KMS-11 (cell line): ENCODE data around the gene ENTPD3.
A peak's percentile ranks its signal among the peaks of the same experiment; 100 is the strongest.

ENCODE experiments used
- H2AFZ ChIP-seq: fragments of 200-600 bp; sonication (generic); 2 replicates; pipeline ENCODE4 v1.6.1; 2016; ENCODE audit warnings: antibody characterized with exemption, mixed run types, low read depth
- H3K27ac ChIP-seq: fragments of 200-600 bp; sonication (generic); 2 replicates; pipeline ENCODE4 v1.6.1; 2016; ENCODE audit warnings: mild to moderate bottlenecking, mixed run types
- H3K27me3 ChIP-seq: fragments of 200-600 bp; sonication (generic); 2 replicates; pipeline ENCODE4 v1.6.1; 2017; ENCODE audit warnings: mild to moderate bottlenecking, low read depth, mixed run types, moderate library complexity; ENCODE audit not compliant: insufficient read depth
- H3K36me3 ChIP-seq: fragments of 200-600 bp; sonication (generic); 2 replicates; pipeline ENCODE4 v1.6.1; 2017; ENCODE audit warnings: mild to moderate bottlenecking, mixed run types; ENCODE audit not compliant: insufficient read depth
- H3K4me1 ChIP-seq: fragments of 200-600 bp; sonication (generic); 2 replicates; pipeline ENCODE4 v1.6.1; 2016; ENCODE audit warnings: mild to moderate bottlenecking, low read depth, mixed run types; ENCODE audit not compliant: poor library complexity, severe bottlenecking
- H3K4me2 ChIP-seq: fragments of 200-600 bp; sonication (generic); 2 replicates; pipeline ENCODE4 v1.7.0; 2016; ENCODE audit warnings: mild to moderate bottlenecking, mixed run types
- H3K4me3 ChIP-seq: fragments of 200-600 bp; sonication (generic); IDR thresholded peaks from 2 replicates; pipeline ENCODE4 v1.6.1; 2017; ENCODE audit warnings: low read depth, low read length, mixed read lengths; ENCODE audit not compliant: insufficient read depth
- H3K79me2 ChIP-seq: fragments of 200-600 bp; sonication (generic); 2 replicates; pipeline ENCODE4 v1.6.1; 2016; ENCODE audit warnings: low read depth, mixed run types; ENCODE audit not compliant: insufficient read depth
- H3K9ac ChIP-seq: fragments of 200-600 bp; sonication (generic); 2 replicates; pipeline ENCODE4 v1.6.1; 2016; ENCODE audit warnings: mild to moderate bottlenecking, mixed run types
- H4K20me1 ChIP-seq: fragments of 200-600 bp; sonication (generic); 2 replicates; pipeline ENCODE4 v1.6.1; 2016; ENCODE audit warnings: mild to moderate bottlenecking, mixed run types; ENCODE audit not compliant: insufficient read depth
- CTCF ChIP-seq: fragments of 200-600 bp; sonication (generic); conservative IDR thresholded peaks from 2 replicates; pipeline ENCODE4 v1.6.1; 2017; ENCODE audit warnings: low read depth, mild to moderate bottlenecking, antibody characterized with exemption, low read length, moderate library complexity, mixed read lengths

ENTPD3 gene

GRCh38 chr3:40453933-40454332, 66.9 kb downstream of the ENTPD3 start:
- Histone ChIP-seq H3K27me3 (no peaks in the 10 kb centered on the region), H2AFZ (peak overlapping the region; percentile 54; the same call in 1 of the 2 replicates), H4K20me1 (no peaks in the 10 kb centered on the region), H3K4me3 (no peak overlapping the region), H3K4me2 (peak overlapping the region; percentile 82), H3K27ac (no peak overlapping the region; the same call in 1 of the 2 replicates), H3K4me1 (peaks cover 16% of the 10 kb centered on the region), H3K36me3 (no peaks in the 10 kb centered on the region; the same call in 1 of the 2 replicates), H3K79me2 (peaks cover 15% of the 10 kb centered on the region), H3K9ac (no peak overlapping the region)
- no peak for TF ChIP-seq CTCF

DNA sequence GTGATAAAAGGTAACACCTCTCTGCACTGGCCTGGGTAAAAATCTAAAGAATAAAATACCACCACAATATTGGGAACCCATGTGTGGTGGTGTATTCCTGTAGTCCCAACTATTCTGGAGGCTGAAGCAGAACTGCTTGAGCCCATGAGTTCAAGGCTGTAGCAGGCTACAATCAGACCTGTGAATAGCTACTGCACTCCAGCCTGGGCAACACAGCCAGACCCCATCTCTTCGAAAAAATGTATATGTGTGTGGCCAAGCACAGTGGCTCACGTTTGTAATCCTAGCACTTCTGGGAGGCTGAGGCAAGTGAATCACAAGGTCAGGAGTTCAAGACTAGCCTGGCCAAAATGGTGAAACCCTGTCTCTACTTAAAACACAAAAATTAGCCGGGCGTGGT, 68.3 kb downstream of the ENTPD3 start:
- TF ChIP-seq CTCF, result no peak
- Histone ChIP-seq H3K4me3 (no peak overlapping the region), H3K4me1 (peaks cover 17% of the 10 kb centered on the region), H3K9ac (no peak overlapping the region), H3K27ac (no peak overlapping the region), H3K79me2 (peaks cover 24% of the 10 kb centered on the region), H3K4me2 (no peak overlapping the region), H3K36me3 (no peaks in the 10 kb centered on the region; the same call in 1 of the 2 replicates), H4K20me1 (no peaks in the 10 kb centered on the region), H3K27me3 (no peaks in the 10 kb centered on the region), H2AFZ (no peak overlapping the region)

DNA sequence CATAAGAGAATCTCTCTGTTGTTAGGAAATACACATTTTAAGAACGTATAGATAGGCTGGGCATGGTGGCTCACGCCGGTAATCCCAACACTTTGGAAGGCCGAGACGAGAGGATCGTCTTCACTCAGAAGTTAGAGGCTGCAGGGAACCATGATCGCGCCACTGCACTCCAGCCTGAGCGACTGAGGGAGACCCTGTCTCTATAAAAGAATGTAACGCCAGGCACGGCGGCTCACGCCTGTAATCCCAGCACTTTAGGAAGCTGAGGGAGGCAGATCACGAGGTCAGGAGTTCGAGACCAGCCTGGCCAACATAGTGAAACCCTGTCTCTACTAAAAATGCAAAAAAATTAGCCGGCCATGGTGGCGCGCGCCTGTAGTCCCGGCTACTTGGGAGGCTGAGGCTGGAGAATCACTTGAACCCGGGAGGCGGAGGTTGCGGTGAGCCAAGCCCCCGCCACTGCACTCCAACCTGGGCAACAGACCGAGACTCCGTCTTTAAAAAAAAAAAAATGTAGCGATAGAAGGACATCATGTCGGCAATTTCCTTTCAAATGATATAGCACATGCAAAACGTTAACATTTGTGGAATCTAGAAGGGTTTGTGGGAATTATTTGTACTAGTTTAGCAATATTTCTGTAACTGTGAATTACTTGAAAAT, 69.4 kb downstream of the ENTPD3 start:
- Histone ChIP-seq H3K79me2 (peaks cover 31% of the 10 kb centered on the region), H3K27me3 (no peaks in the 10 kb centered on the region), H2AFZ (peak overlapping the region; percentile 83), H3K4me1 (peaks cover 17% of the 10 kb centered on the region), H3K27ac (peak overlapping the region; percentile 67), H4K20me1 (no peaks in the 10 kb centered on the region), H3K4me2 (peak overlapping the region; percentile 60; the same call in 1 of the 2 replicates), H3K36me3 (no peaks in the 10 kb centered on the region; the same call in 1 of the 2 replicates), H3K9ac (peak overlapping the region; percentile 90; the same call in 1 of the 2 replicates), H3K4me3 (peak overlapping the region; percentile 32)
- no peak for TF ChIP-seq CTCF

- H3K27ac ChIP-seq, result peak within 1 kb of the TSS; percentile 67
- no peaks in the 10 kb centered on the region; the same call in 1 of the 2 replicates for H3K36me3 ChIP-seq
- no peak for TF ChIP-seq CTCF
- peak within 1 kb of the TSS; percentile 79 for H3K4me2 ChIP-seq
- H3K27me3 ChIP-seq, result no peaks in the 10 kb centered on the region
- peak within 1 kb of the TSS; percentile 70 for H3K4me3 ChIP-seq
- no peaks in the 10 kb centered on the region for H4K20me1 ChIP-seq
- H3K4me1 ChIP-seq, result peaks cover 13% of the 10 kb centered on the region
- H3K79me2 ChIP-seq, result peaks cover 31% of the 10 kb centered on the region
- peak within 1 kb of the TSS; percentile 83 for H2AFZ ChIP-seq
- H3K9ac ChIP-seq, result peak within 1 kb of the TSS; percentile 90
These were observed 70.2 kb downstream of the ENTPD3 start, which contains the start of gene RPL14 for GRCh38 chr3:40456940-40457823. Gene RPL14, plus strand, starts transcription at chr3:40457339. Its CDS starts 133 bp downstream, at chr3:40457472.
